ENCODE measurements around the gene RAB37.

Gene RAB37

GRCh38 chr17:74736513-74737298, at the start of gene RAB37:
Gene RAB37 (plus strand): TSS chr17:74737256. CDS start chr17:74737273, 17 bp downstream.
- peak; percentile 7 for TF ChIP-seq CTCF (IDR thresholded peaks at IDR 0.05; ENCODE audit: low read depth, low read length)
- DNase-seq (ENCODE audit: low read depth in 2 of 2): peak; percentile 47 to 55
- peak within 1 kb of the TSS in 1 of 2 donors; percentile 15 for H3K4me3 ChIP-seq (replicated peaks in 1 of 2; ENCODE audit: low read depth in 2 of 2, low read length in 2 of 2)

- DNase-seq (ENCODE audit: low read depth in 2 of 2): no peak
- H3K4me3 ChIP-seq (replicated peaks in 1 of 2; ENCODE audit: low read depth in 2 of 2, low read length in 2 of 2): no peak overlapping the region
- no peak for TF ChIP-seq CTCF (IDR thresholded peaks at IDR 0.05; ENCODE audit: low read depth, low read length)
Measured at GRCh38 chr17:74687886-74688285, 49.2 kb upstream of the RAB37 start.

GRCh38 chr17:74690409-74690825, 46.6 kb upstream of the RAB37 start:
- no peak for DNase-seq (ENCODE audit: low read depth in 2 of 2)
- no peak overlapping the region for H3K4me3 ChIP-seq (replicated peaks in 1 of 2; ENCODE audit: low read depth in 2 of 2, low read length in 2 of 2)
- TF ChIP-seq CTCF (IDR thresholded peaks at IDR 0.05; ENCODE audit: low read depth, low read length): no peak

GRCh38 chr17:74691151-74691550, 45.9 kb upstream of the RAB37 start:
- H3K4me3 ChIP-seq (replicated peaks in 1 of 2; ENCODE audit: low read depth in 2 of 2, low read length in 2 of 2): no peak overlapping the region
- DNase-seq (ENCODE audit: low read depth in 2 of 2): no peak

GRCh38 chr17:74694081-74694480, 43.0 kb upstream of the RAB37 start:
- no peak for TF ChIP-seq CTCF (IDR thresholded peaks at IDR 0.05; ENCODE audit: low read depth, low read length)

More at GRCh38 chr17:74691151-74691550, 45.9 kb upstream of the RAB37 start:
- TF ChIP-seq CTCF (IDR thresholded peaks at IDR 0.05; ENCODE audit: low read depth, low read length): no peak

GRCh38 chr17:74695629-74696028, 41.4 kb upstream of the RAB37 start:
- H3K4me3 ChIP-seq (replicated peaks in 1 of 2; ENCODE audit: low read depth in 2 of 2, low read length in 2 of 2): no peak overlapping the region
- TF ChIP-seq CTCF (IDR thresholded peaks at IDR 0.05; ENCODE audit: low read depth, low read length): no peak
- DNase-seq (ENCODE audit: low read depth in 2 of 2): no peak

More at GRCh38 chr17:74694081-74694480, 43.0 kb upstream of the RAB37 start:
- no peak for DNase-seq (ENCODE audit: low read depth in 2 of 2)
- no peak overlapping the region for H3K4me3 ChIP-seq (replicated peaks in 1 of 2; ENCODE audit: low read depth in 2 of 2, low read length in 2 of 2)
